PFSK-1 (cell line): ENCODE measurements around the gene HSFX1.

Source experiments
- FOXP2 ChIP-seq: optimal IDR thresholded peaks from 2 replicates; pipeline ENCODE3; 2011; ENCODE audit warnings: borderline replicate concordance, control low read depth, inconsistent platforms; ENCODE audit not compliant: insufficient read depth; ENCODE audit errors: extremely low read length, extremely low read depth
- POLR2AphosphoS5 ChIP-seq: IDR thresholded peaks from 2 replicates; pipeline ENCODE4 v1.6.1; 2012; ENCODE audit warnings: low read depth, mild to moderate bottlenecking, control low read depth, low read length, moderate library complexity
- SIN3A ChIP-seq: IDR thresholded peaks from 2 replicates; pipeline ENCODE4 v1.6.1; 2012; ENCODE audit warnings: mild to moderate bottlenecking, low read length, moderate library complexity, borderline replicate concordance; ENCODE audit not compliant: insufficient read depth
- TAF1 ChIP-seq: IDR thresholded peaks from 2 replicates; pipeline ENCODE4 v1.6.1; 2012; ENCODE audit warnings: low read length, control low read depth, borderline replicate concordance; ENCODE audit not compliant: insufficient read depth
- TF ChIP-seq, protein P1 (sequence below), 2 experiments: IDR thresholded peaks; 2 replicates each; pipeline versions ENCODE4 v1.6.1 to v1.8.0; 2011 to 2012; ENCODE audit warnings: low read depth in 2 of 2, low read length in 2 of 2, control low read depth in 1 of 2, inconsistent platforms in 1 of 2, mild to moderate bottlenecking in 1 of 2, moderate library complexity in 1 of 2; ENCODE audit not compliant: insufficient read depth in 1 of 2

HSFX1 gene

DNA sequence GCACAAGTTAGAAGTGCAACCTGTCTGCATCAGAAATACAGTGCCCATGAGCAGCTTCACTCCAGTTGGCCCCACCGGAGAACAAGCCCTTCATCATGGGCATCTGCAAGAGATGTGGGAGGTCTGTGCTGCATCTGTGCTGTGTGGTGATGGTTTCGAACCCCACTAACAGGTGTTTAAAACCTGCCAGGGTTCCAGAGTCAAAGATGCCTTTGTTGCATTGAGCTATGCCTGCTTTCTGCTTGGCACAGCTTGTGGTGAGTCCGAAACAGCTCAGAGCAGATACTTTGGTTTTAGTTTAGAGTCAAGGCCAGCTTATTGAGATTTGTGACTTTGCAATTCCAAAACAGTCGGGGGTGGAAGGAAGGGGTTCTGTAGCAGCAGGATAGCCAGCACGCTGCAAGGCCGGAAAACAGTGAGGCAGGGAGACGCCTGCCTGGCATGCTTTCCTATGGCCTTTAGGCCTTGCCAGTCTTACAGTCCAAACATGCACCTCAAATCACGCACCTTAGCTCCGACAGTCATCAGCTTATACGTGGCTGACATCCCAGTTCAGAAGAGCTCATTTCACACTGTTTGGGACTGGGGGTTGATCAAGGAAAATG lies 29.7 kb downstream of the HSFX1 start:
- TF ChIP-seq SIN3A (no peak), FOXP2 (no peak)

DNA sequence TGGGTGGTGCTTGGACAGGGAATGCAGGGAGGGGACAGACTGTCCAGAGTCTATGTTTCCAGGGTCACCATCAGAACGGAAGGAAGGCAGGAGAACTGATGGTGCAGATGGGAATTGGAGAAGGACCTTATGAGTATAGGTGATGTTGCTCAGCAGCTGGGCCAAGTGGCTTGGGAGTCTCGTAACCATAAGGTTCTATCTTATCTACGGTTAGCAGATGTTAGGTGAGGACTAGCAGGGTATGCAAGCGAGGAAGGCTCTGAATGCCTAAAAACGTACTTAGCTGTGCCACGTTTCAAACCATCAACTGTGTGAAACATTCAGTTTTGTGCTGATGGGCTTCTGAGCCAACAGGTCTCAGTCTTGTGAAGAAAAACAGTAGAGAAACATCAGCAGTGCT lies 30.2 kb downstream of the HSFX1 start:
- TF ChIP-seq, protein P1, sequence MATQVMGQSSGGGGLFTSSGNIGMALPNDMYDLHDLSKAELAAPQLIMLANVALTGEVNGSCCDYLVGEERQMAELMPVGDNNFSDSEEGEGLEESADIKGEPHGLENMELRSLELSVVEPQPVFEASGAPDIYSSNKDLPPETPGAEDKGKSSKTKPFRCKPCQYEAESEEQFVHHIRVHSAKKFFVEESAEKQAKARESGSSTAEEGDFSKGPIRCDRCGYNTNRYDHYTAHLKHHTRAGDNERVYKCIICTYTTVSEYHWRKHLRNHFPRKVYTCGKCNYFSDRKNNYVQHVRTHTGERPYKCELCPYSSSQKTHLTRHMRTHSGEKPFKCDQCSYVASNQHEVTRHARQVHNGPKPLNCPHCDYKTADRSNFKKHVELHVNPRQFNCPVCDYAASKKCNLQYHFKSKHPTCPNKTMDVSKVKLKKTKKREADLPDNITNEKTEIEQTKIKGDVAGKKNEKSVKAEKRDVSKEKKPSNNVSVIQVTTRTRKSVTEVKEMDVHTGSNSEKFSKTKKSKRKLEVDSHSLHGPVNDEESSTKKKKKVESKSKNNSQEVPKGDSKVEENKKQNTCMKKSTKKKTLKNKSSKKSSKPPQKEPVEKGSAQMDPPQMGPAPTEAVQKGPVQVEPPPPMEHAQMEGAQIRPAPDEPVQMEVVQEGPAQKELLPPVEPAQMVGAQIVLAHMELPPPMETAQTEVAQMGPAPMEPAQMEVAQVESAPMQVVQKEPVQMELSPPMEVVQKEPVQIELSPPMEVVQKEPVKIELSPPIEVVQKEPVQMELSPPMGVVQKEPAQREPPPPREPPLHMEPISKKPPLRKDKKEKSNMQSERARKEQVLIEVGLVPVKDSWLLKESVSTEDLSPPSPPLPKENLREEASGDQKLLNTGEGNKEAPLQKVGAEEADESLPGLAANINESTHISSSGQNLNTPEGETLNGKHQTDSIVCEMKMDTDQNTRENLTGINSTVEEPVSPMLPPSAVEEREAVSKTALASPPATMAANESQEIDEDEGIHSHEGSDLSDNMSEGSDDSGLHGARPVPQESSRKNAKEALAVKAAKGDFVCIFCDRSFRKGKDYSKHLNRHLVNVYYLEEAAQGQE (IDR thresholded peaks at IDR 0.05; ENCODE audit: insufficient read depth in 1 of 2, low read depth in 2 of 2, low read length in 2 of 2): no peak
- TF ChIP-seq FOXP2 (no peak), SIN3A (no peak), TAF1 (no peak), POLR2AphosphoS5 (no peak)

DNA sequence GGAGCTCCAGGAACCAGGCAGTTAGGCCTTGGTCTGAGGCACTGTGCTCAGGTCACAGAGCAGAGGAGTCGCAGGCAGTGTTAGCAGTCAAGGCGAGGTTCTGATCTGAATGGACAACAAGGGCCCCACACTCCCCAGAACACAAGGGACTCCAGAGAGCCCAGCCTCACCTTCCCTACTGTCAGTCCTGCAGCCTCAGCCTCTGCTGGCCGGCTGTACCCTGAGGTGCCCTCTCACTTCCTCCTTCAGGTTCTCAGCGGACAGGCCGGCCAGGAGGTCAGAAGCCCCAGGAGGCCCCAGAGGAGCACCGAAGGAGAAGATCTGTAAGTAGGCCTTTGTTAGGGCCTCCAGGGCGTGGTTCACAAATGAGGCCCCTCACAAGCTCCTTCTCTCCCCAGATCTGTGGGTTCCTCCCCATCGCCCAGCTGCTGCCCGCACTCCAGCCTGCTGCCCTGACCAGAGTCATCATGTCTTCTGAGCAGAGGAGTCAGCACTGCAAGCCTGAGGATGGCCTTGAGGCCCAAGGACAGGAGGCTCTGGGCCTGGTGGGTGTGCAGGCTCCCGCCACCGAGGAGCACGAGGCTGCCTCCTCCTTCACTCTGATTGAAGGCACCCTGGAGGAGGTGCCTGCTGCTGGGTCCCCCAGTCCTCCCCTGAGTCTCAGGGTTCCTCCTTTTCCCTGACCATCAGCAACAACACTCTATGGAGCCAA lies 34.0 kb downstream of the HSFX1 start:
- no peak for TF ChIP-seq TAF1
- TF ChIP-seq, protein P1 (IDR thresholded peaks at IDR 0.05; ENCODE audit: insufficient read depth in 1 of 2, low read depth in 2 of 2, low read length in 2 of 2): no peak
- TF ChIP-seq POLR2AphosphoS5: no peak
- TF ChIP-seq FOXP2: no peak
- TF ChIP-seq SIN3A: no peak

DNA sequence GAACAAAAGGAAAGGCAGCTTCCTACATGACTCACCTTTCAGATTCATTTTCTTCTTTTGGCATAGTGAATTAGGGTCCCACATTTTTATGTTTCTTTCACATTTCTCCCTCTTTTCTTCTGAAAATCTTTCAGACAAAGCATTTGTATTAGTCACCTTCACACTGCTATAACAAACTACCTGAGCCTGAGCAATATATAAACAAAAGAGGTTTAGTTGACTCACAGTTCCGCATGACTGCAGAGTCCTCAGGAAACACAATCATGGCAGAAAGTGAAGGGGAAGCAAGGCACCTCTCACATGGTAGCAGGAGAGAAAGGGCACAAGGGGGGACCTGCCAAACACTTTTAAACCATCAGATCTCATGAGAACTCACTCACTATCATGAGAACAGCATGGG lies 44.8 kb downstream of the HSFX1 start:
- TF ChIP-seq POLR2AphosphoS5 (no peak), FOXP2 (no peak), TAF1 (no peak)

DNA sequence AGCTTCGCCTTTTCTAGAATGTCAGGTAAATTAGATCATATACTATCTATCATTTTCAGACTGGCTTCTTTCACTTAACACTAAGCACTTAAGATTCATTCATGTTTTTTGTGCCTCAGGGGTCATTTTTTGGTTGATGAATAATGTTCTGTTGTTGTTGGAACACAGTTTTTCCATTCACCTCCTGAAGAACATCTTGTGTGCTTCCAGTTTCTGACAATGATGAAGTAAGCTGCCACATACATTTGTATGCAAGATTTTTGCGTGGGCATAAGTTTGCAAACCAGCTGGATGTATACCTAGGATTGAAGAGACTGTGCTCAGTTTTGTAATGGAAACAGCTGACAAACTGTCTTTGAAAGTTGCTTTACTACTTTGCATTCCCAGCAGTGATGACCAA lies 45.5 kb downstream of the HSFX1 start:
- TF ChIP-seq FOXP2 (no peak), POLR2AphosphoS5 (no peak), SIN3A (no peak), TAF1 (no peak)
- TF ChIP-seq, protein P1 (IDR thresholded peaks at IDR 0.05; ENCODE audit: insufficient read depth in 1 of 2, low read depth in 2 of 2, low read length in 2 of 2): no peak

DNA sequence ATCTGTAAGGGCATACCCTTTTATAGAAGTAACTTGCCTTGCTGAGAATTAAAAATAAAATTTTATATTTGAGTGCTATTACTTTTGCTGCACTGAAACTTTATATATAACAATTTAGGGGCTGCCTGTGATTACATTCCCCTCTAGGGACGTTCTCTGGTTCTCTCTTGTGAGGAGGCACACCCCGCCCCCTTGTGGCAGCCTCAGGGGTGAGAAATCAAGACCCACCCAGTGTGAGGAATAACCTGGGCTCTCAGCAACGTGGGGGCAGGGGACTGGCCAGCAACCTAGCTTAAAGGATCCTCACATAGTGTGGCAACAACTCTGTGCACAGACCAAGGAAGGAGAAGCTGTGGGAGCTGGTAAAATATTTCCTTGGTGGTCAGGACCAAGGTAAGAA lies 51.6 kb downstream of the HSFX1 start:
- TF ChIP-seq SIN3A (no peak), TAF1 (no peak), POLR2AphosphoS5 (no peak), FOXP2 (no peak)
- TF ChIP-seq, protein P1 (IDR thresholded peaks at IDR 0.05; ENCODE audit: insufficient read depth in 1 of 2, low read depth in 2 of 2, low read length in 2 of 2): no peak
